GM12874 (cell line): Measurements from ENCODE around the gene SLC10A7.

Experiments
- TF ChIP-seq, protein P1 (sequence below): IDR thresholded peaks from 2 replicates; pipeline ENCODE4 v1.5.1; 2011; ENCODE audit warnings: low read depth, mild to moderate bottlenecking, control low read depth, low read length, moderate library complexity; ENCODE audit not compliant: insufficient read depth

Gene SLC10A7

GRCh38 chr4:146458594-146458993, 63.1 kb downstream of the SLC10A7 start:
- TF ChIP-seq, protein P1, sequence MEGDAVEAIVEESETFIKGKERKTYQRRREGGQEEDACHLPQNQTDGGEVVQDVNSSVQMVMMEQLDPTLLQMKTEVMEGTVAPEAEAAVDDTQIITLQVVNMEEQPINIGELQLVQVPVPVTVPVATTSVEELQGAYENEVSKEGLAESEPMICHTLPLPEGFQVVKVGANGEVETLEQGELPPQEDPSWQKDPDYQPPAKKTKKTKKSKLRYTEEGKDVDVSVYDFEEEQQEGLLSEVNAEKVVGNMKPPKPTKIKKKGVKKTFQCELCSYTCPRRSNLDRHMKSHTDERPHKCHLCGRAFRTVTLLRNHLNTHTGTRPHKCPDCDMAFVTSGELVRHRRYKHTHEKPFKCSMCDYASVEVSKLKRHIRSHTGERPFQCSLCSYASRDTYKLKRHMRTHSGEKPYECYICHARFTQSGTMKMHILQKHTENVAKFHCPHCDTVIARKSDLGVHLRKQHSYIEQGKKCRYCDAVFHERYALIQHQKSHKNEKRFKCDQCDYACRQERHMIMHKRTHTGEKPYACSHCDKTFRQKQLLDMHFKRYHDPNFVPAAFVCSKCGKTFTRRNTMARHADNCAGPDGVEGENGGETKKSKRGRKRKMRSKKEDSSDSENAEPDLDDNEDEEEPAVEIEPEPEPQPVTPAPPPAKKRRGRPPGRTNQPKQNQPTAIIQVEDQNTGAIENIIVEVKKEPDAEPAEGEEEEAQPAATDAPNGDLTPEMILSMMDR, result no peak

- TF ChIP-seq, protein P1, result no peak
These were observed 65.1 kb downstream of the SLC10A7 start for GRCh38 chr4:146456681-146457080.

DNA sequence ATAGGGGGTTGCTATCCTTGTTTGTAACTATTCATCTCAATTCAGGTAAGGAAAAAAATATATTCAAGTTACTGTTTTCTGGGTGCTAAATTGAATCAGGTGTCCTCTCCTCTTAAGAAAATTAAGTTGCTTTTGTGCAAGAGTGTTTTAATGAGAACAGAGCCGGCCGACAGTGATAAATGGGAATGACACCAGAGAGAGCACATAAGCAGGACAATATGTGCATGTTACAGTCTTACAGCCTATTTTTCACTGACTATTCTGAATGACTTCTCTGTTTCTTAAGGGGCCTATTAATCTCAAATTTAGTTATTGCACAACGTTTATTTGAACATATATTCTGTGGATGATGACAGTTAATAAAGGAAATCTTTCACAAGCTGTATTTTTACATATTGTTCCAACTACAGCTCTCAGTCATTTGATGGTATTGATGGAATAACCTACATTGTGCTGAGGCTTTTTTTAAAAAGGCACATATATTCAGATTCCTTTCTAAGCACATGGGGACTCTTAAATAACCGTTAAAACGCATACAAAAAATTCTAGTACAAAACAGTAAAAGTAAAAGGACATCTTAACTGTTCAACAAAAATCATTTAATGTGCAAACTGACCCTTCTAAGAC, 68.4 kb downstream of the SLC10A7 start:
- TF ChIP-seq, protein P1, result no peak

GRCh38 chr4:146450524-146450923, 71.2 kb downstream of the SLC10A7 start:
- TF ChIP-seq, protein P1, result no peak

DNA sequence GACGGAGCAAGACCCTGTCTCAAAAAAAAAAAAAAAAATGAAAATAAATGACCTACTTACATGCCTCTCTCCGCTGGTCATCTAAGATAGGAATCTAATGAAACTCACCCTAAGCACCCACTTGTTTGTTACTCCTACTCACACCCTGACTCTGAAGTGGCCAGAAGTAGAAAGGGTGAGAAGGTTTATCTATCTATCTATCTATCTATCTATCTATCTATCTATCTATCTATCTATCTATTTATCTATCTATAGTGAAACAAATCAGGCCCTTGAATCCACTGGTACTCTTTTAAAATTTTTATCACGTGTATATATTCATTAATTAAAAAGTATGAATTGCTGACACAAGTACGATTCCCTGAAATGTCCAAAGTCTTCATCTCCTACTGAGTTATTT, 75.2 kb downstream of the SLC10A7 start:
- TF ChIP-seq, protein P1, result no peak

DNA sequence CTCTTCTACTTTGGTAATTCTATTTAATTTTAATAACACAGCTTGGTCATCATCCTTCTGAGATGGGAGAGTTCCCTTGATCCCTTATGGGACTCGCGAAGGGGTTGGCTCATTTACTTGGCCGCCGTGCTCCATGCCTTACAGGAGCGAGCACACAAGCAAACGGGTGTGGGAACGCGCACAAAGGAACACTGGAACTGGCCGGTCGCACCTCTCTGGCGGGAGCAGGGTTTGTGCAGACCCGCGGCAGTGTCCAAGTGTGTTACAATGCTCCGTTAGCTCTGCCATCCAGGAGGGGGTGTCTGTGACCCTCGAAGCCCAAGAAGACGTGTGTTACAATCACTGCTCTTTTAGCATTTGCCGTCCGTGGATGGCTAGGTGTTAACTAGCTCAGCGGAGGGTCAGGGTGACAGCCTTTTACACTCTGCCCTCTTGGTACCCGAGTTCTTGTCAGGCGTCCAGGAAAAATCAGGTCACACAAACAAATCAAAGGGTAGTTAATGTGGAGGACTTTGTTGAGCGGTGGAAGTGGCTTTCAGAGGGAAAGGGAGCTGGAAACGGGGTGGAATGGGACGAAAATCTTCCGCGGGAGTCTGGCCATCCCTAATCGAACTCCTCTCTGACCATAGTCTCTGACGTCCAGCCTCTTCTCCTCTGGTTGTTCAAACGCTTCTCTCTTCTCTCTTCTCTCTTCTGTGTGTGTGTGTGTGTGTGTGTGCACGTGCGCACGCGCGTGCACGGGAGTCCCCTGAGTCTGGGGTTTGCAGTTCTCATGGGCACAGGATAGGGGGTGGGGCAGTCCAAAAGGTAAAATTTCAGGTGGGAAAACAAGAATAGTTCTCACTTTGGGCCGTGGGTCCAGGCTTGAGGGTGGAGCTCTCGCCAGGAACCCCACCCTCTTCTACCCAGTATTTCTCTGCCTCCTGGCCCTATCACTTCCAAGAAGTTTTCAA, 76.3 kb downstream of the SLC10A7 start:
- TF ChIP-seq, protein P1, result no peak

DNA sequence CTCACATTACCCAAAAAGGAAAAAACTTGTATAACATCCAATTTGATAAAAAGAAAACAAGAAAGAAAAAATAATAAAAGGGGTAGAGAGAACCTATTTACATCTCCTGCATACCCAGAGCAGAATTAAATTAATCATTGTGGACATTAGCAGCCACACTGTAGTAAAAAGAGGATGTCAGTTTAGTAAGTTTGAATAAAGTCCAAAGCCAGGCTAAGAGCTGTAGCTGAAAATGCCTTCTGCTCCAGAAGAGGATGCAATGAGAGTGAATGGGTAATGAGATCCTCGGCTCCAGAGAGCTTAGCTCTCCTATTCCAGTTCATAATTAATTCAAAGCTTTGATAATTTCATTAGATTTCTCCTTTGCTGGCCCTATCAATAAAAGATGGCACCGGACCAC, 78.2 kb downstream of the SLC10A7 start:
- TF ChIP-seq, protein P1, result no peak
